Measurements from ENCODE around the gene PEX1.

- TF ChIP-seq, protein P1, sequence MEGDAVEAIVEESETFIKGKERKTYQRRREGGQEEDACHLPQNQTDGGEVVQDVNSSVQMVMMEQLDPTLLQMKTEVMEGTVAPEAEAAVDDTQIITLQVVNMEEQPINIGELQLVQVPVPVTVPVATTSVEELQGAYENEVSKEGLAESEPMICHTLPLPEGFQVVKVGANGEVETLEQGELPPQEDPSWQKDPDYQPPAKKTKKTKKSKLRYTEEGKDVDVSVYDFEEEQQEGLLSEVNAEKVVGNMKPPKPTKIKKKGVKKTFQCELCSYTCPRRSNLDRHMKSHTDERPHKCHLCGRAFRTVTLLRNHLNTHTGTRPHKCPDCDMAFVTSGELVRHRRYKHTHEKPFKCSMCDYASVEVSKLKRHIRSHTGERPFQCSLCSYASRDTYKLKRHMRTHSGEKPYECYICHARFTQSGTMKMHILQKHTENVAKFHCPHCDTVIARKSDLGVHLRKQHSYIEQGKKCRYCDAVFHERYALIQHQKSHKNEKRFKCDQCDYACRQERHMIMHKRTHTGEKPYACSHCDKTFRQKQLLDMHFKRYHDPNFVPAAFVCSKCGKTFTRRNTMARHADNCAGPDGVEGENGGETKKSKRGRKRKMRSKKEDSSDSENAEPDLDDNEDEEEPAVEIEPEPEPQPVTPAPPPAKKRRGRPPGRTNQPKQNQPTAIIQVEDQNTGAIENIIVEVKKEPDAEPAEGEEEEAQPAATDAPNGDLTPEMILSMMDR (IDR thresholded peaks at IDR 0.05): no peak
- TF ChIP-seq POLR2A (IDR thresholded peaks at IDR 0.05): no peak
Measured at GRCh38 chr7:92503767-92504166, 24.6 kb downstream of the PEX1 start.

Data from testis (tissue), 2 donors.